K562 (cell line): ENCODE data around the gene GLIS2. TPM values are rescaled to one million over a fixed set of nuclear protein-coding genes. Genes with fewer than 3 reads are reported as not detected.

ENCODE experiments used
- ARID1B ChIP-seq: fragments of 450-650 bp; IDR thresholded peaks from 2 replicates; pipeline ENCODE4 v1.6.1; 2016; ENCODE audit warnings: antibody characterized with exemption, mild to moderate bottlenecking, inconsistent platforms
- CREB3L1 ChIP-seq: fragments of 450-650 bp; IDR thresholded peaks from 2 replicates; pipeline ENCODE4 v1.6.1; 2014; ENCODE audit warnings: low read depth, mild to moderate bottlenecking, moderate library complexity, borderline replicate concordance
- CTBP1 ChIP-seq: fragments of 450-650 bp; IDR thresholded peaks from 2 replicates; pipeline ENCODE4 v1.6.1; 2016; ENCODE audit warnings: borderline replicate concordance
- DLX4 ChIP-seq: fragments of 250-450 bp; sonication (Bioruptor Pico); IDR thresholded peaks from 2 replicates; pipeline ENCODE4 v1.6.1; 2021; ENCODE audit warnings: mild to moderate bottlenecking
- EGR1 ChIP-seq: fragments of 450-650 bp; conservative IDR thresholded peaks from 2 replicates; pipeline ENCODE4 v1.6.1; 2017; ENCODE audit warnings: mild to moderate bottlenecking
- ETV1 ChIP-seq: fragments of 450-650 bp; conservative IDR thresholded peaks from 2 replicates; pipeline ENCODE4 v1.6.1; 2016; ENCODE audit warnings: missing genetic modification characterization, control low read depth, low read depth, missing compliant biosample characterization
- ILK ChIP-seq: fragments of 450-650 bp; IDR thresholded peaks from 2 replicates; pipeline ENCODE4 v1.6.1; 2016; ENCODE audit warnings: missing genetic modification characterization, low read depth, mild to moderate bottlenecking, missing compliant biosample characterization, moderate library complexity, borderline replicate concordance
- KDM1A ChIP-seq, 2 experiments: fragments of 450-650 bp; IDR thresholded peaks; 2 replicates each; pipeline ENCODE4 v1.6.1; 2016; ENCODE audit warnings: mild to moderate bottlenecking in 2 of 2
- KLF10 ChIP-seq: fragments of 250-450 bp; sonication (Bioruptor Pico); IDR thresholded peaks from 2 replicates; pipeline ENCODE4 v1.6.1; 2021; ENCODE audit warnings: matching md5 sums
- L3MBTL2 ChIP-seq: fragments of 450-650 bp; IDR thresholded peaks from 2 replicates; pipeline ENCODE4 v1.6.1; 2016; ENCODE audit warnings: mild to moderate bottlenecking, moderate library complexity
- PURB ChIP-seq: sonication (generic); formaldehyde crosslinking; IDR thresholded peaks from 2 replicates; pipeline ENCODE4 v1.9.0; 2021; ENCODE audit warnings: low read depth, mild to moderate bottlenecking, missing genetic modification reagents
- RBM17 ChIP-seq: fragments of 200-400 bp; formaldehyde crosslinking; IDR thresholded peaks from 2 replicates; pipeline ENCODE4 v1.6.1; 2017; ENCODE audit warnings: low read depth, mild to moderate bottlenecking, low read length, borderline replicate concordance
- SMARCC2 ChIP-seq: fragments of 450-650 bp; IDR thresholded peaks from 2 replicates; pipeline ENCODE4 v1.6.1; 2017; ENCODE audit warnings: antibody characterized with exemption, moderate library complexity, mild to moderate bottlenecking, low read depth
- SMC3 ChIP-seq: conservative IDR thresholded peaks from 2 replicates; pipeline ENCODE4 v1.6.1; 2011; ENCODE audit warnings: low read depth, low read length, improper control_type of control experiment; ENCODE audit not compliant: insufficient read depth
- TEAD4 ChIP-seq, 2 experiments: sonication (generic) in 1 of 2; formaldehyde crosslinking in 1 of 2; IDR thresholded peaks; 2 replicates each; pipeline versions ENCODE4 v1.6.1 to v1.8.0; 2012 to 2022; ENCODE audit warnings: borderline replicate concordance in 1 of 2, inconsistent platforms in 1 of 2, low read length in 1 of 2, mild to moderate bottlenecking in 1 of 2, missing genetic modification reagents in 1 of 2
- TGIF2 ChIP-seq: sonication (generic); formaldehyde crosslinking; IDR thresholded peaks from 2 replicates; pipeline ENCODE4 v1.8.1; 2022; ENCODE audit warnings: mild to moderate bottlenecking, missing genetic modification reagents, moderate library complexity
- ZNF778 ChIP-seq: fragments of 450-650 bp; formaldehyde crosslinking; IDR thresholded peaks from 2 replicates; pipeline ENCODE4 v1.4.0; 2020; ENCODE audit warnings: mild to moderate bottlenecking, moderate library complexity
- polyA plus RNA-seq, 8 experiments: library from polyadenylated mRNA; depleted of rRNA in 4 of 8; stranded (reverse) in 5 of 8; unstranded in 3 of 8; fragments of >200 nt; fragmentation: Nextera tagmentation in 2 of 8; fragmentation: Illumina TruSeq in 1 of 8; extraction: Ambion mirVana in 2 of 8; extraction: Trizol in 1 of 8; gene quantifications; 2 replicates each; pipeline versions ENCODE4 v1.2.1 to v1.2.3, GENCODE V29; 2011 to 2014; ENCODE audit warnings: inconsistent platforms in 1 of 8, missing spikeins in 1 of 8
- total RNA-seq, 7 experiments: library from RNA; depleted of rRNA in 6 of 7; stranded (reverse); fragments of >200 nt in 6 of 7; fragmentation: Illumina TruSeq in 2 of 7; extraction: Trizol in 2 of 7; gene quantifications; 2 replicates each; pipeline versions ENCODE4 v1.2.1 to v1.2.3, GENCODE V29; 2011 to 2021; ENCODE audit warnings: low replicate concordance in 1 of 7
- TF ChIP-seq, protein P1 (sequence below): fragments of 450-650 bp; IDR thresholded peaks from 2 replicates; pipeline ENCODE4 v1.6.1; 2018; ENCODE audit not compliant: partially characterized antibody
- TF ChIP-seq, protein P2 (sequence below): fragments of 450-650 bp; IDR thresholded peaks from 2 replicates; pipeline ENCODE4 v1.6.1; 2018; ENCODE audit warnings: mild to moderate bottlenecking, low read depth; ENCODE audit not compliant: partially characterized antibody

GLIS2 gene
- total and polyA plus RNA-seq, 9 of the 15 experiments (the other 6 are each of a cell fraction or from before 2014, with no cell fraction given): 0.10 to 9.0 (median 0.57) TPM

DNA sequence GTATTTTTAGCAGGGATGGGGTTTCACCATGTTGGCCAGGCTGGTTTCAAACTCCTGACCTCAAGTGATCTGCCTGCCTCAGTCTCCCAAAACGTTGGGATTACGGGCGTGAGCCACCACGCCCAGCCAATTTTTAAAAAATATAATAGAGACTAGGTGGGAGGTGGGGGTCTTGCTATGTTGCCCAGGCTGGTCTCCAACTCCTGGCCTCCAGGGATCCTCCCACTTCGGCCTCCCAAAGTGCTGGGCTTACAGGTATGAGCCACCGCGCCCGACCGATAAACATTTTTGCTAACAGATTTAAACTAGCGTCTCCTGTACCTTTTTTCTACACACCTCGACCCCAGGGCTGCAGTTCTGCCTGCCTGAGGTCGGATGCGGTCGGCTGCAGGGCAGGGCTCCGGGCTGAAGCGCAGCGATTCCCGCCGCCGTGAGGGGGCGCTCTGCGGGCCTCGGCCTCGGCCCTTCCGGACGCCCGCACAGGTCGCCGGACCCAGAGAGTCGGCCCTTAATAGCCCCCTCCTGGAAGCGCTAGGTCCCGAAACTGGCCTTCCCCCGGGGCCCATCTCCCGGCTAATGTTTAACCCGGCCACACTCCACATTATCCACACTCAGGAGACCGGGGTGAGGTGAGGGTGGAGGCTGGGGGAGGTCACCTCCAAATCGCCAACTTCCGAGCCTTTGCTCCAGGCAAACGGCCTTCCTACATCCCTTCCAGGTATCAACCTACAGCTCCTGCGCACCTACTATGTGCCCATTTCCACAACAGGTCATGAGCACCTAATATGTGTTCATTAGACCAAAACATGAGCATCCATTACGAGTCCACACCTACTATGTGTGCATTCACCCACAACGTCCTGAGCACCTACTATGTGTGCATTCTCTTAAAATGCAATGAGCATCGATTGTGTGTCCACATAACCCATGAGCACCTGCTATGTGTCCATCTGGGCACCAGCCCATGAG, 2.0 kb upstream of the GLIS2 start (continued):
- TF ChIP-seq RBM17: no peak
- no peak for TF ChIP-seq SMARCC2
- TF ChIP-seq PURB: no peak
- TF ChIP-seq KDM1A (IDR thresholded peaks at IDR 0.05): peak in 1 of 2 experiments; percentile 72; a peak in 2 of 4 replicates
- TF ChIP-seq L3MBTL2: no peak; the same call in 1 of the 2 replicates
- no peak for TF ChIP-seq ARID1B
- TF ChIP-seq EGR1: 0 out of 2 replicates have a peak, but pooled peaks have one; percentile 1
- TF ChIP-seq CREB3L1: 0 out of 2 replicates have a peak, but pooled peaks have one; percentile 30
- peak; percentile 61; the same call in 1 of the 2 replicates for TF ChIP-seq ETV1
- TF ChIP-seq SMC3: 0 out of 2 replicates have a peak, but pooled peaks have one; percentile 5
- peak; percentile 59; the same call in 1 of the 2 replicates for TF ChIP-seq CTBP1
- TF ChIP-seq, protein P1, sequence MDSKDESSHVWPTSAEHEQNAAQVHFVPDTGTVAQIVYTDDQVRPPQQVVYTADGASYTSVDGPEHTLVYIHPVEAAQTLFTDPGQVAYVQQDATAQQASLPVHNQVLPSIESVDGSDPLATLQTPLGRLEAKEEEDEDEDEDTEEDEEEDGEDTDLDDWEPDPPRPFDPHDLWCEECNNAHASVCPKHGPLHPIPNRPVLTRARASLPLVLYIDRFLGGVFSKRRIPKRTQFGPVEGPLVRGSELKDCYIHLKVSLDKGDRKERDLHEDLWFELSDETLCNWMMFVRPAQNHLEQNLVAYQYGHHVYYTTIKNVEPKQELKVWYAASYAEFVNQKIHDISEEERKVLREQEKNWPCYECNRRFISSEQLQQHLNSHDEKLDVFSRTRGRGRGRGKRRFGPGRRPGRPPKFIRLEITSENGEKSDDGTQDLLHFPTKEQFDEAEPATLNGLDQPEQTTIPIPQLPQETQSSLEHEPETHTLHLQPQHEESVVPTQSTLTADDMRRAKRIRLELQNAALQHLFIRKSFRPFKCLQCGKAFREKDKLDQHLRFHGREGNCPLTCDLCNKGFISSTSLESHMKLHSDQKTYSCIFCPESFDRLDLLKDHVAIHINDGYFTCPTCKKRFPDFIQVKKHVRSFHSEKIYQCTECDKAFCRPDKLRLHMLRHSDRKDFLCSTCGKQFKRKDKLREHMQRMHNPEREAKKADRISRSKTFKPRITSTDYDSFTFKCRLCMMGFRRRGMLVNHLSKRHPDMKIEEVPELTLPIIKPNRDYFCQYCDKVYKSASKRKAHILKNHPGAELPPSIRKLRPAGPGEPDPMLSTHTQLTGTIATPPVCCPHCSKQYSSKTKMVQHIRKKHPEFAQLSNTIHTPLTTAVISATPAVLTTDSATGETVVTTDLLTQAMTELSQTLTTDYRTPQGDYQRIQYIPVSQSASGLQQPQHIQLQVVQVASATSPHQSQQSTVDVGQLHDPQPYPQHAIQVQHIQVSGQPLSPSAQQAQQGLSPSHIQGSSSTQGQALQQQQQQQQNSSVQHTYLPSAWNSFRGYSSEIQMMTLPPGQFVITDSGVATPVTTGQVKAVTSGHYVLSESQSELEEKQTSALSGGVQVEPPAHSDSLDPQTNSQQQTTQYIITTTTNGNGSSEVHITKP: peak; percentile 30
- no peak for TF ChIP-seq DLX4 (CRISPR knock-in tag)
- no peak for TF ChIP-seq KLF10
- TF ChIP-seq, protein P2, sequence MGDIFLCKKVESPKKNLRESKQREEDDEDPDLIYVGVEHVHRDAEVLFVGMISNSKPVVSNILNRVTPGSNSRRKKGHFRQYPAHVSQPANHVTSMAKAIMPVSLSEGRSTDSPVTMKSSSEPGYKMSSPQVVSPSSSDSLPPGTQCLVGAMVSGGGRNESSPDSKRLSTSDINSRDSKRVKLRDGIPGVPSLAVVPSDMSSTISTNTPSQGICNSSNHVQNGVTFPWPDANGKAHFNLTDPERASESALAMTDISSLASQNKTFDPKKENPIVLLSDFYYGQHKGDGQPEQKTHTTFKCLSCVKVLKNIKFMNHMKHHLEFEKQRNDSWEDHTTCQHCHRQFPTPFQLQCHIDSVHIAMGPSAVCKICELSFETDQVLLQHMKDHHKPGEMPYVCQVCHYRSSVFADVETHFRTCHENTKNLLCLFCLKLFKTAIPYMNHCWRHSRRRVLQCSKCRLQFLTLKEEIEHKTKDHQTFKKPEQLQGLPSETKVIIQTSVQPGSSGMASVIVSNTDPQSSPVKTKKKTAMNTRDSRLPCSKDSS: peak; percentile 77
- no peak for TF ChIP-seq ZNF778 (CRISPR knock-in tag)
- TF ChIP-seq ILK (tag): no peak
- TF ChIP-seq TGIF2: no peak
- no peak for TF ChIP-seq TEAD4 (IDR thresholded peaks at IDR 0.05; ENCODE audit: low read length)
- TF ChIP-seq TEAD4 (CRISPR knock-in tag; IDR thresholded peaks at IDR 0.05; ENCODE audit: borderline replicate concordance): no peak
